ENCODE measurements around the gene PHKA1.

Gene PHKA1

DNA sequence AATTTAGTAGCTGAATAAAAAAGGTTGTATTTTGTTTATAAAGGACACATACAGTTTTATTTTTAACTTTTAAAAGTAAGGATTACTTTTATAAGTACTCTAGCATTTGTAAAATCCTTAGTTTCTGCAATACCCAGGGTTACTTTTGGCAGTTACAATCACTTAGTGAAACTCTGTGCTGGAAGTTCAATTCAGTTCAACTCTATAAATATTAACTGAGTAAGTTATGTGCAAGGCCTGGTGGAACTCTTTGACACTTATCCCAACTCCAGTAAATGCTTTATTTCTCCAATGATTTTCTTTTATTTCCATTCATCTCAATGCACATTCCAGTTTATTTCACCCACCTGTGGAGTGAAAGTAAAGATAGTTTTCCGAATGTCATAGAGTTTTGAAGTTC, 78.2 kb downstream of the PHKA1 start:
- TF ChIP-seq TAF1 (IDR thresholded peaks at IDR 0.05; ENCODE audit: borderline replicate concordance, insufficient read depth, low read length) (no peak), SIN3A (IDR thresholded peaks at IDR 0.05; ENCODE audit: borderline replicate concordance, insufficient read depth, low read length) (no peak), FOXP2 (optimal IDR thresholded peaks at IDR 0.05; ENCODE audit: borderline replicate concordance, extremely low read depth, extremely low read length, insufficient read depth) (no peak), POLR2AphosphoS5 (IDR thresholded peaks at IDR 0.05; ENCODE audit: low read depth, low read length) (no peak)
- TF ChIP-seq, protein P1, sequence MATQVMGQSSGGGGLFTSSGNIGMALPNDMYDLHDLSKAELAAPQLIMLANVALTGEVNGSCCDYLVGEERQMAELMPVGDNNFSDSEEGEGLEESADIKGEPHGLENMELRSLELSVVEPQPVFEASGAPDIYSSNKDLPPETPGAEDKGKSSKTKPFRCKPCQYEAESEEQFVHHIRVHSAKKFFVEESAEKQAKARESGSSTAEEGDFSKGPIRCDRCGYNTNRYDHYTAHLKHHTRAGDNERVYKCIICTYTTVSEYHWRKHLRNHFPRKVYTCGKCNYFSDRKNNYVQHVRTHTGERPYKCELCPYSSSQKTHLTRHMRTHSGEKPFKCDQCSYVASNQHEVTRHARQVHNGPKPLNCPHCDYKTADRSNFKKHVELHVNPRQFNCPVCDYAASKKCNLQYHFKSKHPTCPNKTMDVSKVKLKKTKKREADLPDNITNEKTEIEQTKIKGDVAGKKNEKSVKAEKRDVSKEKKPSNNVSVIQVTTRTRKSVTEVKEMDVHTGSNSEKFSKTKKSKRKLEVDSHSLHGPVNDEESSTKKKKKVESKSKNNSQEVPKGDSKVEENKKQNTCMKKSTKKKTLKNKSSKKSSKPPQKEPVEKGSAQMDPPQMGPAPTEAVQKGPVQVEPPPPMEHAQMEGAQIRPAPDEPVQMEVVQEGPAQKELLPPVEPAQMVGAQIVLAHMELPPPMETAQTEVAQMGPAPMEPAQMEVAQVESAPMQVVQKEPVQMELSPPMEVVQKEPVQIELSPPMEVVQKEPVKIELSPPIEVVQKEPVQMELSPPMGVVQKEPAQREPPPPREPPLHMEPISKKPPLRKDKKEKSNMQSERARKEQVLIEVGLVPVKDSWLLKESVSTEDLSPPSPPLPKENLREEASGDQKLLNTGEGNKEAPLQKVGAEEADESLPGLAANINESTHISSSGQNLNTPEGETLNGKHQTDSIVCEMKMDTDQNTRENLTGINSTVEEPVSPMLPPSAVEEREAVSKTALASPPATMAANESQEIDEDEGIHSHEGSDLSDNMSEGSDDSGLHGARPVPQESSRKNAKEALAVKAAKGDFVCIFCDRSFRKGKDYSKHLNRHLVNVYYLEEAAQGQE (IDR thresholded peaks at IDR 0.05; ENCODE audit: insufficient read depth in 1 of 2, low read depth in 2 of 2, low read length in 2 of 2): no peak

DNA sequence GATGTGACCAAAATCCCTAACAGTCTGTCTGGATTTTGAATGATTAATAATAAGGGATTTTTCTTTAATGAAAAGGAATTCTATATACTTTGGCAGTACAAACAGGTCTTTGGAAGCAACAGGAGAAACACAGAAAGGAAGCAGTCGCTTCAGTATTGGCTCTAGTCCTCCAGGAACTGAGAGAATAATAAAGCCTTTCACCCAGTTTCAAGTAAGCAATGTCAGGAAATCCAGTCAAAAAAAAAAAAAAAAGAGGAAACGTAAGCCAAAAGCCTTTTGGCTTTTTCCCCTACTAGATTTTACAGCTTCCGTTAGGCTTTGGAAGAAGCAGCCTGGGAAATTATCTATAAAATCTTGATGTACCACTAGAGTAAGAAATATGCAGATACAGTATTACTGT, 79.8 kb downstream of the PHKA1 start:
- TF ChIP-seq SIN3A (IDR thresholded peaks at IDR 0.05; ENCODE audit: borderline replicate concordance, insufficient read depth, low read length) (no peak), TAF1 (IDR thresholded peaks at IDR 0.05; ENCODE audit: borderline replicate concordance, insufficient read depth, low read length) (no peak), FOXP2 (optimal IDR thresholded peaks at IDR 0.05; ENCODE audit: borderline replicate concordance, extremely low read depth, extremely low read length, insufficient read depth) (no peak), POLR2AphosphoS5 (IDR thresholded peaks at IDR 0.05; ENCODE audit: low read depth, low read length) (no peak)
- TF ChIP-seq, protein P1 (IDR thresholded peaks at IDR 0.05; ENCODE audit: insufficient read depth in 1 of 2, low read depth in 2 of 2, low read length in 2 of 2): no peak

DNA sequence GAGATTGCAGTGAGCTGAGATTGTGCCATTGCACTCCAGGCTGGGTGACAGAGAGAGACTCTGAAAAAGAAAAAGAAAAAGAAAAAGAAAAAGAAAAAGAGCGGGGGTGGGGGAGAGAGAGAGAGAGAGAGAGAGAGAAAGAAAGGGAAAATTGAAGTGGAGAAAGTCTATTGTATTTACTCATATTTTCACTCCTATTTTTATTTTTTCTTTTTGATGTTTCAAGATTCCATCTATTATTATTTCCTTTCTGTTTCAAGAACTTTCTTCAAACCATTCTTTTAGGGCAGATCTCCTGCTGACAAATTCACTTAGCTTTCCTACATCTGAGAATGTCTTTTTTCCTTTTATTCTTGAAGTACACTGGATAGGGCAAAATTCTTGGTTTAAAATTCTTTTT, 83.9 kb downstream of the PHKA1 start:
- TF ChIP-seq SIN3A (IDR thresholded peaks at IDR 0.05; ENCODE audit: borderline replicate concordance, insufficient read depth, low read length) (no peak), POLR2AphosphoS5 (IDR thresholded peaks at IDR 0.05; ENCODE audit: low read depth, low read length) (no peak), TAF1 (IDR thresholded peaks at IDR 0.05; ENCODE audit: borderline replicate concordance, insufficient read depth, low read length) (no peak), FOXP2 (optimal IDR thresholded peaks at IDR 0.05; ENCODE audit: borderline replicate concordance, extremely low read depth, extremely low read length, insufficient read depth) (no peak)
- TF ChIP-seq, protein P1 (IDR thresholded peaks at IDR 0.05; ENCODE audit: insufficient read depth in 1 of 2, low read depth in 2 of 2, low read length in 2 of 2): no peak

DNA sequence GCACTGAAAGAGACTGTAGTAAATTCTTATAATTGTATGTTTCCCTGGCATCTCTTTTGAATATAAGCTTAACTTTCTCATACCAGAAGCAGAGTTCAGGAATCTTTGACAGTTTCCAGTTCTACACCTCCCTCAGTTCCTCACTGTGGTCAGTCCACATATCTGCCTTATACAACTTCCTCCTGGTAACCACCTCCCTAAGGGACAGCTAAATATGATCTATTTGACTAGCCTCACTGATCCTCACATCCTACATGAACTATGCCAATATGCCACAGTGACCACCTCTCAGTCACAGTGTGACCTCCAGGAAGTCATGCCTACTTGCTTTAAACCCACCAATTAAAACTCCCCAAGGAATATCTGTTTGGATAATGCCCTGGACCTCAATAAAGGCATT, 89.9 kb downstream of the PHKA1 start:
- TF ChIP-seq FOXP2 (optimal IDR thresholded peaks at IDR 0.05; ENCODE audit: borderline replicate concordance, extremely low read depth, extremely low read length, insufficient read depth) (no peak), TAF1 (IDR thresholded peaks at IDR 0.05; ENCODE audit: borderline replicate concordance, insufficient read depth, low read length) (no peak), SIN3A (IDR thresholded peaks at IDR 0.05; ENCODE audit: borderline replicate concordance, insufficient read depth, low read length) (no peak), POLR2AphosphoS5 (IDR thresholded peaks at IDR 0.05; ENCODE audit: low read depth, low read length) (no peak)
- TF ChIP-seq, protein P1 (IDR thresholded peaks at IDR 0.05; ENCODE audit: insufficient read depth in 1 of 2, low read depth in 2 of 2, low read length in 2 of 2): no peak

All from PFSK-1 (cell line).